ENCODE measurements around the gene RRAD. TPM values are rescaled to one million over a fixed set of nuclear protein-coding genes. Genes with fewer than 3 reads are reported as not detected.
A peak's percentile ranks its signal among the peaks of the same experiment; 100 is the strongest.

The RRAD gene
- total and polyA plus RNA-seq, 4 donors, result 0.14 to 0.61 (median 0.54) TPM

- TF ChIP-seq ZBTB33 (IDR thresholded peaks at IDR 0.05) (no peak), GABPA (IDR thresholded peaks at IDR 0.05 in 1 of 2, conservative IDR thresholded peaks at IDR 0.05 in 1 of 2) (no peak), NR2F2 (IDR thresholded peaks at IDR 0.05) (peak; percentile 40), YY1 (IDR thresholded peaks at IDR 0.05) (peak; percentile 5)
Observed at GRCh38 chr16:66947302-66948065, 22.1 kb upstream of the RRAD start (continued).

- peaks cover 11 to 20% (median 16%) of the 10 kb centered on the region in 4 donors for H3K36me3 ChIP-seq (ENCODE audit: control insufficient read depth in 4 of 4, insufficient read depth in 3 of 4, low read depth in 1 of 4, low read length in 3 of 4)
- no peak for DNase-seq (ENCODE audit: low spot score)
- no peak overlapping the region for H3K4me3 ChIP-seq (ENCODE audit: low read depth in 1 of 3, low read length in 3 of 3)
- no peak for TF ChIP-seq NR2F2 (IDR thresholded peaks at IDR 0.05)
- no peak for TF ChIP-seq GABPA (IDR thresholded peaks at IDR 0.05 in 1 of 2, conservative IDR thresholded peaks at IDR 0.05 in 1 of 2)
- no peak for TF ChIP-seq RAD21 (IDR thresholded peaks at IDR 0.05)
- TF ChIP-seq TAF1 (conservative IDR thresholded peaks at IDR 0.05), result no peak
- TF ChIP-seq SP1 (IDR thresholded peaks at IDR 0.05), result no peak
- no peak for TF ChIP-seq MAX (IDR thresholded peaks at IDR 0.05)
- TF ChIP-seq ATF3 (IDR thresholded peaks at IDR 0.05), result no peak
- TF ChIP-seq JUND (IDR thresholded peaks at IDR 0.05), result no peak
- TF ChIP-seq FOXA2 (IDR thresholded peaks at IDR 0.05), result no peak
- no peak for TF ChIP-seq YY1 (IDR thresholded peaks at IDR 0.05)
- no peak for TF ChIP-seq ZBTB33 (IDR thresholded peaks at IDR 0.05)
- no peak for TF ChIP-seq HNF4A (conservative IDR thresholded peaks at IDR 0.05)
- no peak for TF ChIP-seq FOXA1 (IDR thresholded peaks at IDR 0.05)
- no peak for TF ChIP-seq RXRA (IDR thresholded peaks at IDR 0.05)
- TF ChIP-seq EGR1 (IDR thresholded peaks at IDR 0.05; ENCODE audit: low read depth in 2 of 2), result no peak
- 27% methylated on average over 5 of the region's 5 CpGs for WGBS
- no peaks in the 10 kb centered on the region for H3K9me3 ChIP-seq (ENCODE audit: control insufficient read depth in 4 of 4, low read length in 3 of 4)
- peaks cover 10 to 32% (median 25%) of the 10 kb centered on the region in 4 donors for H3K4me1 ChIP-seq (ENCODE audit: control insufficient read depth in 4 of 4, insufficient read depth in 4 of 4, low read length in 3 of 4)
- H3K27me3 ChIP-seq (ENCODE audit: control insufficient read depth in 4 of 4, insufficient read depth in 4 of 4, low read length in 3 of 4), result no peaks in the 10 kb centered on the region
- H3K9ac ChIP-seq (ENCODE audit: low read depth in 1 of 2, low read length in 2 of 2), result no peak overlapping the region
- H3K27ac ChIP-seq (ENCODE audit: low read depth in 1 of 2, low read length in 2 of 2), result no peak overlapping the region
Observed at GRCh38 chr16:66946974-66947301, 21.6 kb upstream of the RRAD start.

GRCh38 chr16:66946541-66946940, 21.2 kb upstream of the RRAD start:
- H3K4me1 ChIP-seq (ENCODE audit: control insufficient read depth in 4 of 4, insufficient read depth in 4 of 4, low read length in 3 of 4), result peaks cover 10 to 32% (median 25%) of the 10 kb centered on the region in 4 donors
- no peaks in the 10 kb centered on the region for H3K27me3 ChIP-seq (ENCODE audit: control insufficient read depth in 4 of 4, insufficient read depth in 4 of 4, low read length in 3 of 4)
- H3K9me3 ChIP-seq (ENCODE audit: control insufficient read depth in 4 of 4, low read length in 3 of 4), result no peaks in the 10 kb centered on the region
- no peak for DNase-seq (ENCODE audit: low spot score)
- H3K27ac ChIP-seq (ENCODE audit: low read depth in 1 of 2, low read length in 2 of 2), result no peak overlapping the region
- no peak overlapping the region for H3K4me3 ChIP-seq (ENCODE audit: low read depth in 1 of 3, low read length in 3 of 3)
- WGBS, result 73% methylated on average over 7 of the region's 7 CpGs
- no peak overlapping the region for H3K9ac ChIP-seq (ENCODE audit: low read depth in 1 of 2, low read length in 2 of 2)
- peaks cover 11 to 24% (median 20%) of the 10 kb centered on the region in 4 donors for H3K36me3 ChIP-seq (ENCODE audit: control insufficient read depth in 4 of 4, insufficient read depth in 3 of 4, low read depth in 1 of 4, low read length in 3 of 4)
- TF ChIP-seq ATF3 (IDR thresholded peaks at IDR 0.05) (no peak), NR2F2 (IDR thresholded peaks at IDR 0.05) (no peak), FOXA1 (IDR thresholded peaks at IDR 0.05) (no peak), HNF4A (conservative IDR thresholded peaks at IDR 0.05) (no peak), ZBTB33 (IDR thresholded peaks at IDR 0.05) (no peak), CTCF (IDR thresholded peaks at IDR 0.05; ENCODE audit: low read depth, low read length, missing input control) (no peak), FOXA2 (IDR thresholded peaks at IDR 0.05) (no peak)

All from liver (tissue), 9 donors.